Gastroesophageal sphincter (tissue), 4 donors: ENCODE data around the gene IDH3A. TPM values are rescaled to one million over a fixed set of nuclear protein-coding genes. Genes with fewer than 3 reads are reported as not detected.

Experiments
- ATAC-seq: fragments of 150-250 bp; one replicate; pipeline ENCODE4 v1.9.1; 2016; ENCODE audit warnings: mild to moderate bottlenecking, moderate library complexity
- H3K27ac ChIP-seq, 4 donors: fragments of 200-600 bp; sonication (generic) in 3 of 4; 1 replicate in 3 of 4; 2 replicates in 1 of 4; pipeline ENCODE4 v1.5.1; 2016 to 2019
- H3K27me3 ChIP-seq: fragments of 200-600 bp; sonication (generic); one replicate; pipeline ENCODE4 v1.5.1; 2019
- H3K36me3 ChIP-seq, 2 donors: fragments of 200-600 bp; sonication (generic); one replicate each; pipeline ENCODE4 v1.5.1; 2019; ENCODE audit warnings: control low read depth in 1 of 2
- H3K4me1 ChIP-seq, 3 donors: fragments of 200-600 bp; sonication (generic); 1 replicate in 2 of 3; 2 replicates in 1 of 3; pipeline ENCODE4 v1.5.1; 2016 to 2019; ENCODE audit warnings: control low read depth in 2 of 3
- H3K4me3 ChIP-seq, 2 donors: fragments of 200-600 bp; sonication (generic); one replicate each; pipeline ENCODE4 v1.5.1; 2019; ENCODE audit warnings: mild to moderate bottlenecking in 1 of 2, moderate library complexity in 1 of 2
- H3K9me3 ChIP-seq, 3 donors: fragments of 200-600 bp; sonication (generic); one replicate each; pipeline ENCODE4 v1.5.1; 2017 to 2019; ENCODE audit warnings: control low read depth in 2 of 3
- CTCF ChIP-seq, 4 experiments: fragments of 200-600 bp in 2 of 4; fragments of 450-650 bp in 2 of 4; sonication (generic) in 1 of 4; IDR thresholded peaks; one replicate each; pipeline ENCODE4 v1.5.1; 2017 to 2019; ENCODE audit warnings: antibody characterized with exemption in 4 of 4, mild to moderate bottlenecking in 2 of 4, moderate library complexity in 2 of 4
- EP300 ChIP-seq: sonication (generic); formaldehyde crosslinking; IDR thresholded peaks from one replicate; pipeline ENCODE4 v1.6.1; 2017; ENCODE audit warnings: antibody characterized with exemption, mild to moderate bottlenecking
- POLR2A ChIP-seq, 2 donors: fragments of 450-650 bp; IDR thresholded peaks; one replicate each; pipeline ENCODE4 v1.6.1; 2017; ENCODE audit warnings: antibody characterized with exemption in 2 of 2, mild to moderate bottlenecking in 2 of 2, moderate library complexity in 1 of 2
- POLR2AphosphoS5 ChIP-seq: sonication (generic); formaldehyde crosslinking; IDR thresholded peaks from one replicate; pipeline ENCODE4 v1.6.1; 2017; ENCODE audit warnings: antibody characterized with exemption
- WGBS, 2 donors: methylation state at CpG; one replicate each; pipeline ENCODE4 v1.1.5; 2018; ENCODE audit warnings: low coverage in 1 of 2; 5-methylcytosine and 5-hydroxymethylcytosine counted together
- total RNA-seq, 4 donors: library from RNA; depleted of rRNA; stranded (reverse); fragments of >200 nt; gene quantifications; one replicate each; pipeline ENCODE4 v1.1.0, GENCODE V29; 2016

The IDH3A gene
- total RNA-seq, 4 donors from 2014 or later, result 81.1 to 129 (median 97.0) TPM

GRCh38 chr15:78103406-78104118 lies 45.6 kb upstream of the IDH3A start:
- Histone ChIP-seq H3K4me3 (no peak overlapping the region), H3K27me3 (no peaks in the 10 kb centered on the region), H3K27ac (no peak overlapping the region), H3K36me3 (no peaks in the 10 kb centered on the region), H3K9me3 (no peaks in the 10 kb centered on the region), H3K4me1 (peaks cover 0 to 4% (median 0%) of the 10 kb centered on the region in 3 donors)
- WGBS, 2 donors, result 83% methylated on average over 8 of the region's 12 CpGs; no CpG with 5 or more reads in 1 of the 2 donors
- TF ChIP-seq CTCF (IDR thresholded peaks at IDR 0.05) (no peak), POLR2A (IDR thresholded peaks at IDR 0.05) (no peak), EP300 (no peak), POLR2AphosphoS5 (no peak)
- no peak for ATAC-seq

DNA sequence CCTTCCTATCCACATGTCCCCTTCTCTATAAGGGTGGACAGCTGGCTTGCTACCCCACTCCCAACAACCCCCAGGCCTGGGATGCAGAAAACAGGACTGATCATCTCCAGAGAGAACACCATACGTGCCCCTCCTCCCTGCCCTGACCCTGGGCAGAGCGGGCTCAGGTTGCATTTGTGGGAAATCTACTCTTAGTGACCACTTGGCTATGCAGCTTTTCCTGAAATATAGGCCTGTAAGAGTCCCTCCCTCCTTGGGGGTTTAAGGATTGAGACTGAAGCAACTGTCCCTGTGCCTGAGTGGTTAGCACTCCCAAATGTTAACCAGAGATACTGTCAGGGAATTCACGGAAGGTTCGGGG lies 45.1 kb upstream of the IDH3A start:
- Histone ChIP-seq H3K4me1 (peaks cover 0 to 4% (median 0%) of the 10 kb centered on the region in 3 donors), H3K4me3 (no peak overlapping the region), H3K36me3 (no peaks in the 10 kb centered on the region), H3K27me3 (no peaks in the 10 kb centered on the region), H3K9me3 (no peaks in the 10 kb centered on the region), H3K27ac (no peak overlapping the region)
- WGBS, 2 donors, result 67 to 93% methylated on average over 3 of the region's 4 CpGs
- no peak for TF ChIP-seq EP300
- TF ChIP-seq POLR2A (IDR thresholded peaks at IDR 0.05), result no peak
- TF ChIP-seq CTCF (IDR thresholded peaks at IDR 0.05), result no peak
- TF ChIP-seq POLR2AphosphoS5, result no peak
- no peak for ATAC-seq

DNA sequence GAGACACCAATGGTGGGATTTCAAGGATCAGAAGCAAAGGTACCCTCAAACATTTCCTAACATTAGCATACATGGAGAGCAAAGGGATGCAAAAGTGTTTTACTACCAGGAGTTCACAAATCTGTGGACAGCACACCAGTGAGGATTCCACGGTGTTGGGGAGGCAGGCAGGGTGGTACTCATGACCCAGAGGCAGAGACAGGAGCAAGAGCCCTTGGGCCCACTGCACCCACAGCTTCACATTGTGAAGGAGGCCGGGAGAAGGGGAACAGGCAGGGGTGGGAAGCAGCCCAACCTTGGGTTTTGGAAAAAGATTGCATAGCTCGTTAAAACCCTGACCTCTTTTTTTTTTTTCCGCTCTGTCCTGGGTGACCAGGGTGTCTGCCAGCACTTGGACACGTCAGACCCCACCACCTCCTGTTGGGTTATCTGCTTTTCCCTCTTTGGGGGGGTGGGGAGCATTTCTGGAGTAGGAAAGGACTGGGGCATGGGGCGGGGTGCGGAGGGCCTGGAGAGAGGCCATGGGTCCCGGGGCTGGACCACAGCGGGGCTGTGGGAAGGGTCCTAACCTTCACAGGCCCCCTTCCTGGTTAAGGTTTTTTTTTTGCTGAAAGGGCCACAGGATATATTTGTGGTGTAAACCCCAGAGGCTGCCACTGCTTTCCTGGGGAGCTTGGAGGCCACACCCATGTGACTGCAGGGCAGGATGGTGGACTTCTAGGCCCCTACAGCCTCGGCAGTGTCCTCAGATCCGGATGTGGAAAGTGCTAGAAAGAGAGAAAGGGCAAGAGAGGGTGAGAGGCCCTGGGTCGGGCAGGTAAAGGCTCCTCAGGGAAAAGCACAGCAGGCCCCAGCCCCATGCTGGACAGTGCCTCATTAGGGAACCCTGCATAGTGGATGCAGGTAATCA lies 44.3 kb upstream of the IDH3A start:
- Histone ChIP-seq H3K4me1 (peaks cover 0 to 4% (median 0%) of the 10 kb centered on the region in 3 donors), H3K27me3 (no peaks in the 10 kb centered on the region), H3K36me3 (no peaks in the 10 kb centered on the region), H3K4me3 (no peak overlapping the region), H3K27ac (no peak overlapping the region), H3K9me3 (no peaks in the 10 kb centered on the region)
- TF ChIP-seq POLR2AphosphoS5 (no peak), EP300 (no peak), CTCF (IDR thresholded peaks at IDR 0.05) (no peak), POLR2A (IDR thresholded peaks at IDR 0.05) (no peak)
- no peak for ATAC-seq
- 84 to 91% methylated on average over 4 to 5 of the region's 12 CpGs for WGBS, 2 donors

GRCh38 chr15:78105476-78106241 lies 43.5 kb upstream of the IDH3A start:
- 90% methylated on average over 10 of the region's 16 CpGs; no CpG with 5 or more reads in 1 of the 2 donors for WGBS, 2 donors
- Histone ChIP-seq H3K9me3 (no peaks in the 10 kb centered on the region), H3K4me3 (no peak overlapping the region), H3K36me3 (no peaks in the 10 kb centered on the region), H3K27me3 (no peaks in the 10 kb centered on the region), H3K27ac (no peak overlapping the region), H3K4me1 (peaks cover 0 to 4% (median 0%) of the 10 kb centered on the region in 3 donors)
- TF ChIP-seq CTCF (IDR thresholded peaks at IDR 0.05), result no peak
- TF ChIP-seq EP300, result no peak
- TF ChIP-seq POLR2AphosphoS5, result no peak
- no peak for TF ChIP-seq POLR2A (IDR thresholded peaks at IDR 0.05)
- ATAC-seq, result no peak
